ENCODE data around the gene FAXDC2. TPM values are rescaled to one million over a fixed set of nuclear protein-coding genes. Genes with fewer than 3 reads are reported as not detected.
A peak's percentile ranks its signal among the peaks of the same experiment; 100 is the strongest.

FAXDC2 gene
- total and polyA plus RNA-seq, 10 of the 15 experiments (the other 5 are each of a cell fraction or from before 2014, with no cell fraction given): 0.13 to 1.8 (median 0.35) TPM

- TF ChIP-seq, protein P1, sequence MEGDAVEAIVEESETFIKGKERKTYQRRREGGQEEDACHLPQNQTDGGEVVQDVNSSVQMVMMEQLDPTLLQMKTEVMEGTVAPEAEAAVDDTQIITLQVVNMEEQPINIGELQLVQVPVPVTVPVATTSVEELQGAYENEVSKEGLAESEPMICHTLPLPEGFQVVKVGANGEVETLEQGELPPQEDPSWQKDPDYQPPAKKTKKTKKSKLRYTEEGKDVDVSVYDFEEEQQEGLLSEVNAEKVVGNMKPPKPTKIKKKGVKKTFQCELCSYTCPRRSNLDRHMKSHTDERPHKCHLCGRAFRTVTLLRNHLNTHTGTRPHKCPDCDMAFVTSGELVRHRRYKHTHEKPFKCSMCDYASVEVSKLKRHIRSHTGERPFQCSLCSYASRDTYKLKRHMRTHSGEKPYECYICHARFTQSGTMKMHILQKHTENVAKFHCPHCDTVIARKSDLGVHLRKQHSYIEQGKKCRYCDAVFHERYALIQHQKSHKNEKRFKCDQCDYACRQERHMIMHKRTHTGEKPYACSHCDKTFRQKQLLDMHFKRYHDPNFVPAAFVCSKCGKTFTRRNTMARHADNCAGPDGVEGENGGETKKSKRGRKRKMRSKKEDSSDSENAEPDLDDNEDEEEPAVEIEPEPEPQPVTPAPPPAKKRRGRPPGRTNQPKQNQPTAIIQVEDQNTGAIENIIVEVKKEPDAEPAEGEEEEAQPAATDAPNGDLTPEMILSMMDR (IDR thresholded peaks at IDR 0.05 in 2 of 3, conservative IDR thresholded peaks at IDR 0.05 in 1 of 3; ENCODE audit: control insufficient read depth in 2 of 3, extremely low read depth in 1 of 3, insufficient read depth in 1 of 3, low read depth in 3 of 3, low read length in 3 of 3): no peak
- TF ChIP-seq IKZF2 (IDR thresholded peaks at IDR 0.05): no peak
Observed at GRCh38 chr5:154779105-154779504, 71.3 kb downstream of the FAXDC2 start (continued).

DNA sequence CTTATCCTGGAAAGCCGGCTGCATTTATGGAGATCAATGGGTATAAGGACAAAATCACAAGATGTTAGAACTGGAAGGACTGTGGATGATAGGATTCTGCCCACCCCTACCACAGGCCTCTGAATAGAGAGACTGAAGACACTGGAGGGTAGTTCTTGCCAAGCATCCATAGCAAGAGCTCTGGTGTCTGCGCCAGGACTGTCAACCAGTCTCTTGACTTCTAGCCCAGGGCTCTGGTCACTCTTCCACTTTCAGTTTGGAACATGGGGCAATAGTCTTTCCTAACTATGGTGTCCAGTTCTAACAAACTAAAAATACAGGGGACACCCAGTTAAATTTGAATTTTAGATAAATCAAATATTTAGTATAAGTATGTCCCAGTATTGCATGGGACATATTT is 71.9 kb downstream of the FAXDC2 start:
- H2AFZ ChIP-seq (ENCODE audit: control insufficient read depth, low read depth, low read length): no peak overlapping the region
- peaks cover 4 to 5% of the 10 kb centered on the region in 2 experiments for H3K36me3 ChIP-seq (ENCODE audit: control insufficient read depth in 2 of 2, insufficient read depth in 2 of 2, low read length in 1 of 2)
- H3K9ac ChIP-seq (ENCODE audit: control insufficient read depth, insufficient read depth, low read length): no peak overlapping the region
- H4K20me1 ChIP-seq (ENCODE audit: control insufficient read depth, insufficient read depth): peaks cover 16% of the 10 kb centered on the region
- no TSS peak for BruUV-seq (replicated peaks)
- ATAC-seq (peak; percentile 8; the same call in 1 of the 3 replicates), FAIRE-seq (no peak), DNase-seq (ENCODE audit: low read depth, low spot score) (no peak)
- H3K27ac ChIP-seq (ENCODE audit: control insufficient read depth, insufficient read depth): no peak overlapping the region
- H3K79me2 ChIP-seq (ENCODE audit: control insufficient read depth, insufficient read depth, low read length): peaks cover 95% of the 10 kb centered on the region
- H3K9me3 ChIP-seq (replicated peaks; ENCODE audit: control insufficient read depth, insufficient read depth, low read length): no peaks in the 10 kb centered on the region
- ChIA-PET RAD21 (ENCODE audit: unreplicated experiment) (no interaction called here), SMC1A (ENCODE audit: uncharacterized antibody, unreplicated experiment) (no interaction called here), CTCF (interaction anchor here (0.8 to 1.4 kb wide), 3 partner anchors 11 to 128 kb away, joined by 3 read pairs; no protein-coding TSS in a partner anchor), POLR2A (interaction anchor here (1.3 kb wide), 1 partner anchor 20 kb away, joined by 3 read pairs; no protein-coding TSS in a partner anchor)
- intact Hi-C loops (cut with micrococcal nuclease; ENCODE audit: unreplicated experiment) (no loop called here), in situ Hi-C loops (cut with MboI) (no loop called here)
- 97% methylated on average over 2 of the region's 2 CpGs for WGBS (ENCODE audit: insufficient coverage, insufficient replicate concordance, low lambda C conversion rate, missing lambda C conversion rate)
- H3K4me2 ChIP-seq (ENCODE audit: control insufficient read depth, insufficient read depth): no peak overlapping the region
- TF ChIP-seq, protein P2, sequence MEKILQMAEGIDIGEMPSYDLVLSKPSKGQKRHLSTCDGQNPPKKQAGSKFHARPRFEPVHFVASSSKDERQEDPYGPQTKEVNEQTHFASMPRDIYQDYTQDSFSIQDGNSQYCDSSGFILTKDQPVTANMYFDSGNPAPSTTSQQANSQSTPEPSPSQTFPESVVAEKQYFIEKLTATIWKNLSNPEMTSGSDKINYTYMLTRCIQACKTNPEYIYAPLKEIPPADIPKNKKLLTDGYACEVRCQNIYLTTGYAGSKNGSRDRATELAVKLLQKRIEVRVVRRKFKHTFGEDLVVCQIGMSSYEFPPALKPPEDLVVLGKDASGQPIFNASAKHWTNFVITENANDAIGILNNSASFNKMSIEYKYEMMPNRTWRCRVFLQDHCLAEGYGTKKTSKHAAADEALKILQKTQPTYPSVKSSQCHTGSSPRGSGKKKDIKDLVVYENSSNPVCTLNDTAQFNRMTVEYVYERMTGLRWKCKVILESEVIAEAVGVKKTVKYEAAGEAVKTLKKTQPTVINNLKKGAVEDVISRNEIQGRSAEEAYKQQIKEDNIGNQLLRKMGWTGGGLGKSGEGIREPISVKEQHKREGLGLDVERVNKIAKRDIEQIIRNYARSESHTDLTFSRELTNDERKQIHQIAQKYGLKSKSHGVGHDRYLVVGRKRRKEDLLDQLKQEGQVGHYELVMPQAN (conservative IDR thresholded peaks at IDR 0.05): no peak
- no peak for TF ChIP-seq SMARCA5 (IDR thresholded peaks at IDR 0.05)
- TF ChIP-seq NR2C2 (IDR thresholded peaks at IDR 0.05; ENCODE audit: borderline replicate concordance, control insufficient read depth, insufficient read length, low read depth): no peak
- TF ChIP-seq SP1 (IDR thresholded peaks at IDR 0.05; ENCODE audit: low read depth, low read length): no peak
- TF ChIP-seq, protein P3, sequence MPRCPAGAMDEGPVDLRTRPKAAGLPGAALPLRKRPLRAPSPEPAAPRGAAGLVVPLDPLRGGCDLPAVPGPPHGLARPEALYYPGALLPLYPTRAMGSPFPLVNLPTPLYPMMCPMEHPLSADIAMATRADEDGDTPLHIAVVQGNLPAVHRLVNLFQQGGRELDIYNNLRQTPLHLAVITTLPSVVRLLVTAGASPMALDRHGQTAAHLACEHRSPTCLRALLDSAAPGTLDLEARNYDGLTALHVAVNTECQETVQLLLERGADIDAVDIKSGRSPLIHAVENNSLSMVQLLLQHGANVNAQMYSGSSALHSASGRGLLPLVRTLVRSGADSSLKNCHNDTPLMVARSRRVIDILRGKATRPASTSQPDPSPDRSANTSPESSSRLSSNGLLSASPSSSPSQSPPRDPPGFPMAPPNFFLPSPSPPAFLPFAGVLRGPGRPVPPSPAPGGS (IDR thresholded peaks at IDR 0.05; ENCODE audit: borderline replicate concordance, insufficient read depth, low read depth, low read length, poor library complexity, severe bottlenecking): no peak
- no peak for TF ChIP-seq WRNIP1 (IDR thresholded peaks at IDR 0.05; ENCODE audit: borderline replicate concordance, low read depth, low read length)
- TF ChIP-seq SRF (IDR thresholded peaks at IDR 0.05; ENCODE audit: low read depth in 2 of 2, low read length in 2 of 2): no peak
- TF ChIP-seq MYB (IDR thresholded peaks at IDR 0.05; ENCODE audit: borderline replicate concordance, low read depth, low read length): no peak
- no peak for TF ChIP-seq SMAD1 (IDR thresholded peaks at IDR 0.05; ENCODE audit: low read depth, partially characterized antibody)
- no peak for TF ChIP-seq MEF2A (IDR thresholded peaks at IDR 0.05; ENCODE audit: insufficient read depth, low read depth, low read length)
- no peak for TF ChIP-seq TAF1 (IDR thresholded peaks at IDR 0.05; ENCODE audit: borderline replicate concordance, low read depth, low read length)
- no peak for TF ChIP-seq CEBPB (IDR thresholded peaks at IDR 0.05; ENCODE audit: borderline replicate concordance in 1 of 2, low read depth in 2 of 2, low read length in 2 of 2)
- H3K4me3 ChIP-seq: no peak overlapping the region
- H3K27me3 ChIP-seq (replicated peaks in 1 of 2; ENCODE audit: control insufficient read depth in 2 of 2, insufficient read depth in 2 of 2, low read length in 1 of 2): no peaks in the 10 kb centered on the region
- H3K4me1 ChIP-seq (ENCODE audit: control insufficient read depth, insufficient read depth, low read length): peaks cover 35% of the 10 kb centered on the region
